HepG2 (cell line): ENCODE measurements around the gene CTSZ. TPM values are rescaled to one million over a fixed set of nuclear protein-coding genes. Genes with fewer than 3 reads are reported as not detected.

Source experiments
- ATAC-seq: fragments of 200-7000 bp; cut with Tn5 transposase; 3 replicates; pipeline ENCODE4 v1.9.1; 2020; ENCODE audit warnings: mild to moderate bottlenecking, moderate library complexity
- BruUV-seq: library from RNA; stranded (reverse); fragments of 400-500 nt; replicated peaks from 2 replicates; lab custom pipeline; 2021; lab: Mats Ljungman, UMichigan
- CTCF ChIA-PET: fragments of 300-600 bp; formaldehyde crosslinking; extraction: SDS; loops from one replicate; lab custom pipeline; 2021; ENCODE audit warnings: low total read pairs, inconsistent platforms, low intra/inter-chr PET ratio; lab: Yijun Ruan, JAX
- POLR2A ChIA-PET: fragments of 350-600 bp; sonication (Branson Sonifier 250); formaldehyde crosslinking; loops from one replicate; lab custom pipeline; 2020; ENCODE audit warnings: antibody characterized with exemption, inconsistent platforms; lab: Yijun Ruan, JAX
- DNase-seq: peaks from one replicate; pipeline ENCODE4 v3.0.0-alpha.2; 2015; ENCODE audit warnings: low spot score
- FAIRE-seq: peaks from 3 replicates; lab custom pipeline; 2011; peaks lifted over from hg19 to GRCh38; lab: Jason Lieb, UNC
- H2AFZ ChIP-seq: one replicate; pipeline ENCODE4 v1.6.1; 2011; ENCODE audit warnings: low read length, inconsistent platforms
- H3K27ac ChIP-seq: fragments of 300-600 bp; 3 replicates; pipeline ENCODE4 v1.8.0; 2011; ENCODE audit warnings: mixed run types, mild to moderate bottlenecking, mixed read lengths, low read length, inconsistent platforms; ENCODE audit not compliant: insufficient read depth; ENCODE audit errors: extremely low read length
- H3K27me3 ChIP-seq, 2 experiments: fragments of 200-600 bp in 1 of 2; 2 replicates in 1 of 2; 3 replicates in 1 of 2; pipeline versions ENCODE4 v1.6.0 to v1.8.0; 2011; ENCODE audit warnings: low read length in 2 of 2, mild to moderate bottlenecking in 2 of 2, moderate library complexity in 2 of 2, inconsistent platforms in 1 of 2; ENCODE audit not compliant: insufficient read depth in 2 of 2, control insufficient read depth in 1 of 2
- H3K36me3 ChIP-seq, 2 experiments: fragments of 200-600 bp in 1 of 2; replicated peaks in 1 of 2; 2 replicates in 1 of 2; 3 replicates in 1 of 2; pipeline versions ENCODE4 v1.5.1 to v1.8.0; 2011; ENCODE audit warnings: low read length in 2 of 2, inconsistent platforms in 1 of 2; ENCODE audit not compliant: insufficient read depth in 2 of 2, control insufficient read depth in 1 of 2
- H3K4me1 ChIP-seq: 2 replicates; pipeline ENCODE4 v1.5.1; 2012; ENCODE audit warnings: low read length, inconsistent platforms; ENCODE audit not compliant: insufficient read depth
- H3K4me2 ChIP-seq: 2 replicates; pipeline ENCODE4 v1.6.0; 2011; ENCODE audit warnings: low read depth, low read length, inconsistent platforms
- H3K4me3 ChIP-seq, 3 experiments: fragments of 200-600 bp in 1 of 3; sonication (generic), shearing (Covaris generic) in 1 of 3; replicated peaks in 1 of 3; 2 replicates each; pipeline ENCODE4 v1.5.1; 2011 to 2016; ENCODE audit warnings: low read length in 3 of 3, inconsistent platforms in 2 of 3, low read depth in 2 of 3, mild to moderate bottlenecking in 2 of 3, control low read depth in 1 of 3, mixed read lengths in 1 of 3; ENCODE audit not compliant: insufficient read depth in 1 of 3
- H3K79me2 ChIP-seq: one replicate; pipeline ENCODE4 v1.6.1; 2011; ENCODE audit warnings: low read length, inconsistent platforms; ENCODE audit not compliant: insufficient read depth
- H3K9ac ChIP-seq: 2 replicates; pipeline ENCODE4 v1.6.0; 2011; ENCODE audit warnings: mild to moderate bottlenecking, low read depth, low read length, inconsistent platforms; ENCODE audit not compliant: insufficient read depth
- H3K9me3 ChIP-seq: 2 replicates; pipeline ENCODE4 v1.5.1; 2012; ENCODE audit warnings: mild to moderate bottlenecking, low read length
- H4K20me1 ChIP-seq: 2 replicates; pipeline ENCODE4 v1.6.0; 2011; ENCODE audit warnings: inconsistent platforms, mild to moderate bottlenecking, low read length, moderate library complexity; ENCODE audit not compliant: insufficient read depth
- CREBL2 ChIP-seq: sonication (generic); formaldehyde crosslinking; IDR thresholded peaks from 2 replicates; pipeline ENCODE4 v1.8.1; 2023; ENCODE audit warnings: missing genetic modification reagents, mild to moderate bottlenecking, borderline replicate concordance
- ERF ChIP-seq: IDR thresholded peaks from 2 replicates; pipeline ENCODE4 v1.6.1; 2018; ENCODE audit warnings: missing biosample characterization, missing genetic modification reagents
- KDM6A ChIP-seq: IDR thresholded peaks from 2 replicates; pipeline ENCODE4 v1.6.1; 2016; ENCODE audit warnings: low read depth
- NAIF1 ChIP-seq: sonication (generic); formaldehyde crosslinking; IDR thresholded peaks from 2 replicates; pipeline ENCODE4 v1.5.0; 2020; ENCODE audit warnings: mild to moderate bottlenecking, missing genetic modification reagents, borderline replicate concordance
- NR0B2 ChIP-seq: sonication (generic); formaldehyde crosslinking; IDR thresholded peaks from 2 replicates; pipeline ENCODE4 v1.4.0; 2020; ENCODE audit warnings: mild to moderate bottlenecking, missing genetic modification reagents
- SIX4 ChIP-seq: sonication (generic); formaldehyde crosslinking; IDR thresholded peaks from 2 replicates; pipeline ENCODE4 v1.4.0; 2020; ENCODE audit warnings: missing genetic modification reagents
- SNAPC2 ChIP-seq: sonication (generic); formaldehyde crosslinking; IDR thresholded peaks from 2 replicates; pipeline ENCODE4 v1.8.1; 2022; ENCODE audit warnings: mild to moderate bottlenecking, missing genetic modification reagents
- SRSF1 ChIP-seq: fragments of 200-400 bp; formaldehyde crosslinking; optimal IDR thresholded peaks from 2 replicates; pipeline ENCODE3; 2017; ENCODE audit warnings: mild to moderate bottlenecking, low read depth, low read length, moderate library complexity
- ZNF275 ChIP-seq: sonication (generic); formaldehyde crosslinking; IDR thresholded peaks from 2 replicates; pipeline ENCODE4 v1.8.0; 2022; ENCODE audit warnings: missing genetic modification reagents, mild to moderate bottlenecking, inconsistent platforms, borderline replicate concordance
- ZNF460 ChIP-seq: sonication (generic); formaldehyde crosslinking; IDR thresholded peaks from 2 replicates; pipeline ENCODE4 v1.5.1; 2020; ENCODE audit warnings: missing genetic modification reagents, mild to moderate bottlenecking, borderline replicate concordance
- ZNF576 ChIP-seq: sonication (generic); formaldehyde crosslinking; IDR thresholded peaks from 2 replicates; pipeline ENCODE4 v1.4.0; 2020; ENCODE audit warnings: mild to moderate bottlenecking, missing genetic modification reagents
- ZNF577 ChIP-seq: sonication (generic); formaldehyde crosslinking; IDR thresholded peaks from 2 replicates; pipeline ENCODE4 v1.4.0; 2020; ENCODE audit warnings: mild to moderate bottlenecking, low read depth, missing genetic modification reagents, borderline replicate concordance
- ZNF615 ChIP-seq: sonication (generic); formaldehyde crosslinking; IDR thresholded peaks from 2 replicates; pipeline ENCODE4 v1.5.0; 2020; ENCODE audit warnings: mild to moderate bottlenecking, missing genetic modification reagents, borderline replicate concordance
- ZNF772 ChIP-seq: sonication (generic); formaldehyde crosslinking; IDR thresholded peaks from 2 replicates; pipeline ENCODE4 v1.5.0; 2020; ENCODE audit warnings: mild to moderate bottlenecking, missing genetic modification reagents
- ZNF879 ChIP-seq: sonication (generic); formaldehyde crosslinking; IDR thresholded peaks from 2 replicates; pipeline ENCODE4 v1.8.1; 2023; ENCODE audit warnings: missing genetic modification reagents
- WGBS: methylation state at CpG from one replicate; pipeline ENCODE4 v1.1.6; 2017; ENCODE audit warnings: low lambda C conversion rate; 5-methylcytosine and 5-hydroxymethylcytosine counted together
- in situ Hi-C: cut with HindIII; loops from 2 replicates; pipeline ENCODE4 v1.10.0; 2017; ENCODE audit warnings: low pct_unique_long_range_greater_than_20kb; ENCODE audit not compliant: extremely low pct_ligation_motif_present
- intact Hi-C: fragments of 100-400 bp; cut with micrococcal nuclease; formaldehyde crosslinking; loops from one replicate; pipeline ENCODE4 v1.10.0; 2022; ENCODE audit not compliant: unreplicated experiment
- polyA plus RNA-seq, 8 experiments: library from polyadenylated mRNA; depleted of rRNA in 3 of 8; stranded (reverse) in 7 of 8; unstranded in 1 of 8; fragments of >200 nt; fragmentation: Illumina TruSeq in 4 of 8; extraction: Trizol in 4 of 8; gene quantifications; 2 replicates each; pipeline versions ENCODE4 v1.2.1 to v1.2.3, GENCODE V29; 2011 to 2016; ENCODE audit warnings: low read depth in 4 of 8, missing spikeins in 1 of 8, mixed read lengths in 1 of 8; ENCODE audit not compliant: insufficient read depth in 1 of 8
- total RNA-seq, 5 experiments: library from RNA; depleted of rRNA; stranded (reverse); fragments of >200 nt; fragmentation: Illumina TruSeq; extraction: Trizol; gene quantifications; 2 replicates each; pipeline ENCODE4 v1.2.3, GENCODE V29; 2016; ENCODE audit warnings: low read depth in 1 of 5

The CTSZ gene
- total and polyA plus RNA-seq, 2 of the 13 experiments (the other 11 are each of a cell fraction or from before 2014, with no cell fraction given), result 0.33 TPM; not detected in 1

GRCh38 chr20:58973866-58974265, 33.2 kb downstream of the CTSZ start:
- no peak for ATAC-seq
- no peak for DNase-seq
- peaks cover 21% of the 10 kb centered on the region for H3K9me3 ChIP-seq
- BruUV-seq, result no TSS peak
- in situ Hi-C loops (no loop called here), intact Hi-C loops (no loop called here)
- WGBS, result 40% methylated on average over 3 of the region's 3 CpGs
- H3K27ac ChIP-seq, result no peak overlapping the region
- H3K36me3 ChIP-seq, result no peaks in the 10 kb centered on the region
- peaks cover 6% of the 10 kb centered on the region for H3K4me1 ChIP-seq
- ChIA-PET POLR2A (no interaction called here), CTCF (no interaction called here)
- no peaks in the 10 kb centered on the region for H4K20me1 ChIP-seq
- peaks cover 0 to 14% of the 10 kb centered on the region in 2 experiments; a peak in 2 of 5 replicates for H3K27me3 ChIP-seq
- H3K4me2 ChIP-seq, result no peak overlapping the region
- no peak overlapping the region for H2AFZ ChIP-seq
- no peak overlapping the region for H3K4me3 ChIP-seq
- H3K79me2 ChIP-seq, result no peaks in the 10 kb centered on the region
- H3K9ac ChIP-seq, result no peak overlapping the region
- no peak for FAIRE-seq
- TF ChIP-seq SIX4, result no peak
- TF ChIP-seq ZNF772 (CRISPR knock-in tag), result no peak
- no peak for TF ChIP-seq NR0B2 (CRISPR knock-in tag)
- TF ChIP-seq ZNF577 (CRISPR knock-in tag), result no peak
- no peak for TF ChIP-seq KDM6A (CRISPR knock-in tag)
- no peak for TF ChIP-seq SNAPC2 (CRISPR knock-in tag)
- TF ChIP-seq CREBL2 (CRISPR knock-in tag), result no peak
- TF ChIP-seq ZNF879 (CRISPR knock-in tag), result no peak
- TF ChIP-seq SRSF1, result no peak
- TF ChIP-seq ZNF576 (CRISPR knock-in tag), result no peak
- TF ChIP-seq ERF (CRISPR knock-in tag), result no peak
- TF ChIP-seq ZNF275 (CRISPR knock-in tag), result no peak
- no peak for TF ChIP-seq ZNF460
- TF ChIP-seq NAIF1 (CRISPR knock-in tag), result no peak
- TF ChIP-seq ZNF615, result no peak
